GM19438 (cell line): ENCODE results near the gene TBCEL.
"Not testable (repeated sequence)": the region's sequence is repeated elsewhere in the genome, so short reads cannot be mapped to it uniquely, and the experiment has no call there.

Source experiments
- ATAC-seq: cut with Tn5 transposase; IDR thresholded peaks from one replicate; pipeline ENCODE4 v1.9.1; 2021; ENCODE audit warnings: low read depth; ENCODE audit not compliant: unreplicated experiment

TBCEL gene

GRCh38 chr11:121029153-121029552, 5.3 kb downstream of the TBCEL start:
- ATAC-seq = no peak

GRCh38 chr11:121029813-121030445, 6.0 kb downstream of the TBCEL start:
- ATAC-seq = no peak

DNA sequence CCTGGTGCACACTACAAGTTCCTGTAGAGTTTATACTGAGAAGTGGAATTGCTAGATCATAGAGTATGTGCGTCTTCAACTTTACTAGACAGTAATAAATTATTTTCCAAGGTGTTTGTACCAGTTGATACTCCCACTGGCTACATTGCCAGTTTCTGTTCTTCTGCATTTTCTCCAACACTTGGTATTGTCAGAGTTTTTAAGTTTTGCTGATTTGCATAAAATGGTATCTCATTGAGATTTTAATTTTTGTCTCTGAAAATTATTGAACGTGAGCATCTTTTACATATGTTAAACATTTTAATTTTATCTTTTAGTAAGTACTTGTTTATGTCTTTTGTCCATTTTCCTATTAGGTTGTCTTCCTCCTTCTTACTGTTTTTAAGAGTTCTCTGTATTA, 7.3 kb downstream of the TBCEL start:
- ATAC-seq = no peak

- not testable (repeated sequence) for ATAC-seq
Observed at GRCh38 chr11:121031648-121032047, 7.7 kb downstream of the TBCEL start.

- ATAC-seq = no peak
Observed at GRCh38 chr11:121032546-121032945, 8.6 kb downstream of the TBCEL start.

- ATAC-seq = no peak
Observed at GRCh38 chr11:121033635-121034034, 9.7 kb downstream of the TBCEL start.

DNA sequence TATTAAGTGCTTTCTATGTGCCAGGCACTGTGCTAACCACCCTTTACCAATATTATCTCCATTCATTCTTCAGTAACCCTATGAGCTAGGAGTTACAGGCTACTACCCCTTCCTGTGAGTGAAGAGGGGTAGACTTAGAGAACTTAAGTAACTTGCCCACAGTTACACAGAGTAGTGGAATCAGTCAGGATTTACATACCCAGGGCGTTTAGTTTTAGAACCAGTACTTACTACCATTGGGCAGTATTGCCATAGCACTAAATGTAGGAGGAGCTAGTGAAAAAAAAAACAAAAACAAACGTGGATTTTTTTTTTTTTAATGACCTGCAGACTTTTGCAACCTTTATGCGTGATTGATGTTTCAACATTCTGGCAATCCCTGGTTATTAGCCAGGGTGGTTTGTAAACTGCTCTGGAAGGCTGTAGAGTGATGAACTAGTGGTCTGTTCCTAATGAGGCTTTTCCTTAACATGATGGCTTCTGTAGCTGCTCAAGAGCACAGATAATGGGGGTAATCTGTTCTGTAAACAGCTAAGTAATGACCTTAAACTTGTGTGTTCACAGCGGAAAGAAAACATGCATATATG, 11.4 kb downstream of the TBCEL start:
- no peak for ATAC-seq

DNA sequence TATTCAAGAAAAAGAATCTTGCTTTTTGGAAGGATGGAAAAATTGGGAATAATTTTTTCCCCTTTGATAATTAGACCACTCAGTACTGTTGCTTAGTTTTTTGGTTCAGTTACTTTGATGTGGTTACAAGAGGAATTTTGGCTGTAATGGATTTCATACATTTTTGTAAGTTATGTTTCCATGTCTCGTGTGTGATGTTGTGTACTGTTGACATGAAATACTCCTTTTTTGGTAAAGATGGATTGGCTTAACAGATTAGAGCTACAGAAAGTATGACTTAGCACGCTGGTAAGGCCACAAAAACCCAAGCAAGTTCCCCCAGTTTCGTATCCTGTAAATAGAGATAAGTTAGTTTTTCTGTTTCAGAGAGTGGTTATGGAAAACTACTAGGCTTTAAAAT, 11.9 kb downstream of the TBCEL start:
- ATAC-seq = no peak

DNA sequence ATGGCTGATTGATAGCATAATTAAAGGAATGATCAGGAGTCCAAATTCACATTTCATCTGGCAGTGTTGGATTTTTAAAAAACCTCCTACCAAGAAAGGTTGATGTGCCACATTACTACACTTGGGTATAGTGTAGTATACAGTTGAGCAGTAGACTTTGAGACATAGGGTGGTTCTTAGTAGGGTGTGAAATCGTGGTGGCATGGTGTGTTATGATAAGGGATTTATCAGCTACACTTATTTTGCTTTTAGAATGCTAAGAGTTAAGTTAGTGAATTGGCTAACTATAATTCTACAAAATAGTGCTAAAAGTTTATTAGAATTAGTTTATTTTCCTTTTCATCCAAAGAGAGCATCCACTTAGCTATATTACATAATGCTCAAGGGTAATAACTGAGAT, 13.1 kb downstream of the TBCEL start:
- ATAC-seq = no peak

DNA sequence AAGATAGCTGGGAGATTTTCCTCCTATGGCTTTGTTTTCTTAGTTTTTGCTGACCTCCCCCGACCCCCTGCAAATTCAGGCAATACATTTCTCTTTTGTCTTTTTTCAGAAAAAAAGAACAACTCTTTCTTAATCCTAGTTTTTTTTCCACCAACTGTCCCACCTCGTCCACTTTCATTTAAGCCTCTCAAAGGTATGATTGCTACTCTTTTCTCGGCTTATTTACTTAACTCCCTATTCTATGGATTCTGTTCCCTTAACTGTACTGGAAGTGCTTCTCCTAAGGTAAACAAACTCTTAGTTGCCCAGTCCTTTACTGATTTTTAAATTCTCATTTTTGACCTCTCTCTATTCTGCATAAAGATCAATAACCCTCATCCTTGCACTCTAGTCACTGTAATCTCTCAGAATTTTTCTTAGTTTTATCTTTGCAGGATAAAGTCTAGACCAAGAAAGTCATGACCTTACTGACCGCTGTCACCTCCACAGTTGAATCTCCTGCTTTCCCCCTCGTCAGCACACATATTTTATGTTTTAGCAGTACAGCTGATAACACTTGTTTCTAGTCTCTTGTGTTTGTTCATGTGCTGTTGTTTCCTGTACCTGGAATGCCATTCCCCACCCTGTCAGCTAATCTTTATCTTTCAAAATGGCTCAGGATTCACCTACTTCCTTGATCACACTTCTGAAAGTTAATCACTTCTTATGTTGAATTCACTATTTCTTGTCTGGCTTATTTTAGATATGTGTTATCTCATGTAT, 14.9 kb downstream of the TBCEL start:
- ATAC-seq = no peak

DNA sequence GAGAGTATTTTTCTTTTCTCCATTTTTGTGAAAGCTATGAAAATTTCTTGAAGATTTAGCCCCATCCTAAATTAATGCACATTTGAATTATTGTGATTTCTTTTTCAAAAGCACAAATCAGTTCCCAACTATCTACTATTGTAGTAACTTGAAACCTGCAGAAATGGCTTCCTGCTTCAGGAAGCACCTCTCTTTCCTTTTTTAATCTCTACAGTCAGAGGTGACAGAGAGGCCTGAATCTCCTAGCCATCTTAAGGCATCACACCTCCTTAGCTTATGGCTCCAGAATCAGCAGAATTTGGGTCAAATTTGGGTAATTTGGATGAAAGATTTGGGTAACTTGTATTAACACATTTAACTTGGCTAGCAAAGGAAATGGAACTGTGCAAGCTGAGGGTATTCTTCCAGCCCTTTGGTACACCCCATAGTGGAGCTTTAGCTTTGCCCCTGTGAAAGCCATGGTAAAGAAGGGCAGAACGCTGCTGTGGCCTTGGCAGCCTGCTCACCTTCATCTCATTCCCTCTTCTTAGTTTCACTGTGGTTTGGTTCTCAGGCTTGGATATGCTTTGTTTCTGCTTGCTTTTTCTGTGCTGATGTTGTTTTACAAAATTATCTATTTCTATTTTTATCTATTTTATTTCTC, 16.2 kb downstream of the TBCEL start:
- ATAC-seq = no peak

GRCh38 chr11:121040614-121041002, 16.7 kb downstream of the TBCEL start:
- no peak for ATAC-seq

DNA sequence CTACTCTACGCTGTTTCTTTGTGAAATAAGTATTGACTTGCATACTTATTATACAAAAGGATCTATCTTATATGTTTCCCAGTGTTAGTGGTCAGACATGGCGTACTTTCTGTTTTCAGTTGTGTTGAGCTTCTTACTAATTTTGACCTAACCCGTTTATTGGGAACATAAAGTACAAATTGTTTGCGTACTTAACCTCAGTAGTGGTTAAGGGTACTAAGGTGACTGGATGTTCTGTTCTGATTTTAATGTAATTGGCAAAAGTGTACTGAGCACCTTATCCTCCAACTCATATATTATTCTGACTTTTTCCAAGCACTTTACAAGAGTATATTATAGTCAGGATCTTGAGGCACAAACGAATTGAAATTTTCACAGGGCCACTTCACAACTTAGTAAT, 17.2 kb downstream of the TBCEL start:
- ATAC-seq = no peak

- no peak for ATAC-seq
Observed at GRCh38 chr11:121042296-121042695, 18.4 kb downstream of the TBCEL start.

DNA sequence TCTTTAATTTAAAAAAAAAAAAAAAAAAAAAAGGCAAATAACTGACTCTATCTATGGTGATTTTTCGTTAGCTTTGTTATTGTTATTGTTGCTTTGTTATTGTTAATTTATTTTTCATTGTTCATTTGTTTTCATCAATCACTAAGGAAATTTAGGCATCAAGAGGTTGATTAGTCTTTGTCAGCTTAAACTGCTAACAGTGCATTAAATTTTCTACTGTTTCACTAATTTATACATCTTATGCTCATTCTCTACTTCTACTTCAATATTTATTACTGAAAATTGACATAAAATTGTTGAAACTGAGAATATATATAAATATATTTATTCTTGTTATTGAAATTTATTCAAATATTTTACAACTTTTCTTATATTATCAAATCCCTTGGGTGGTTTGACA, 24.0 kb downstream of the TBCEL start:
- no peak for ATAC-seq

DNA sequence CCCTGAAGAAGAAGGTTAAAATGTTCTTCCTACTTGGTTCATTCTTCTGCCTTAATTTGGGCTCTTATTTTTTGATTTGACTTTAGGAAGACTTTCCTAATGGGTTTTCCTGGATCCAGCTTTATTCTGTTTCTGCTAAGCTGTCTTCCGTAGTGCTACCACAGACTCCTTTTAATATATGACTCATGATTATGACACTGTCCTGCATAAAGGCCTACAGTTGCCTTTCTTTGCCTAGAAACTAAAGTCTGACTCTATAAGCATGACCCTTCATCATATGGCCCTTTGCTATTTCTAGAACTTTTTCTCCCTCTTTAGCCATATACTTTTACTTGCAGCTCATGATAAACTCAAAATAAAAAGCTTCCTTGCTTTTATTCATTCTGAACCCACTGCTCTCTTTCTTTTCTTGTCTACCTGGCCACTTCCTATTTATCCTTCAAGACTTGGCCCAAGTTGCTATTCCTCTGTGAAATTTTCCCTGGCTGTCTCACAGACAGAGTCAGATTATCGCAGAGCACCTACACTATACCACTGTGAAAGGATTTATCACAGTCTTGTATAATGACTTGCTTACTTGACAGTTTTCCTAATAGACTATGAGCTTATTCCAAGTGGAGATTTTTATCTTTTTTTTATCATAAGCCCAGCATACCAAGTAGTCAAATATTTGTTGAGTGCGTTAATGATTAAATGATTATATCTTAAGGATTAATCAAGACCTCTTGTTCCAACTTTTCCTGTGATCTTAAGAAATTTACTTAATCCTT, 24.7 kb downstream of the TBCEL start:
- ATAC-seq = no peak

GRCh38 chr11:121053244-121053643, 29.3 kb downstream of the TBCEL start:
- no peak for ATAC-seq

- no peak for ATAC-seq
Observed at GRCh38 chr11:121054266-121054665, 30.4 kb downstream of the TBCEL start.

DNA sequence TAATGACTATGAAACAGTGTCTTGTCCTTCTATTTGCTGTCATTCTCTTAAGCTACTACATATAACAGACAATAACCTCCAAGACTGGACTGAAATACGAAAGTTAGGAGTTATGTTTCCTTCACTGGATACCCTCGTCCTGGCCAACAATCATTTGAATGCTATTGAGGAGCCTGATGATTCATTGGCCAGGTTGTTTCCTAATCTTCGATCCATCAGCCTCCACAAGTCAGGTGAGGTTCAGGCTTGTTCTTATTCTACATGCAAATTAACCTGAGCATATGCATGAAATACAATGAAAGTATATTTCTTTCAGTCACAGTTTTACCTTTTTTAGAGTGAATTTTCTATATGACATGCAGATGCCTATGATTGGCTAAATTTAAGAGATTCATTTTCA, 31.2 kb downstream of the TBCEL start:
- ATAC-seq = no peak

GRCh38 chr11:121057922-121058321, 34.0 kb downstream of the TBCEL start:
- no peak for ATAC-seq

DNA sequence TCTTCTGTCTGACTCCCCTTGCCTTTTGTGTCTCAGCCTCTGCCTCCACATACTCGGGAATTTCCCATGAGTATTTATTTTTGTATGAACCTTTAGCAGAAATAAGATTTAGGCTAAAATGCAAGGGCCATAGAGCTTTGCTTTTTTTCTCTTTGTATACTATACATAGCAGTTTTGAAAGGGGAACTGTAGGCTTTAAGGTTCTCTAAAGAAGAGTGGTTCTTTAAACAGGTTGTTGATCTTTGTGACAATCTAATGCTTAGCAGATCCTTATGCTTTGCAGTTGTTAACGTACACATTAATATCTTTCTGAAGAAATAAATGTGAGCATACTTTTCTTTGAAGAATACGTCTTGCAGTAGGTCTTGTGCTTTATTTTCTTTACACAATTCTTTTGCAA, 35.0 kb downstream of the TBCEL start:
- no peak for ATAC-seq
